HepG2 (cell line): ENCODE data around the gene FUT1. TPM values are rescaled to one million over a fixed set of nuclear protein-coding genes. Genes with fewer than 3 reads are reported as not detected.

Experiments
- CBX1 ChIP-seq: IDR thresholded peaks from one replicate; pipeline ENCODE4 v1.6.1; 2016; ENCODE audit warnings: antibody characterized with exemption, low read depth
- CCAR2 ChIP-seq: fragments of 200-400 bp; formaldehyde crosslinking; optimal IDR thresholded peaks from 2 replicates; pipeline ENCODE3; 2018; ENCODE audit warnings: low read depth, mild to moderate bottlenecking, low read length, moderate library complexity
- ETV5 ChIP-seq: IDR thresholded peaks from 2 replicates; pipeline ENCODE4 v1.6.1; 2018; ENCODE audit warnings: missing biosample characterization, missing genetic modification reagents, inconsistent platforms, borderline replicate concordance
- HDAC2 ChIP-seq: sonication (generic); formaldehyde crosslinking; IDR thresholded peaks from 2 replicates; pipeline ENCODE4 v1.4.0; 2020; ENCODE audit warnings: missing genetic modification reagents
- HNF4A ChIP-seq: sonication (generic); formaldehyde crosslinking; IDR thresholded peaks from 2 replicates; pipeline ENCODE4 v1.4.0; 2020; ENCODE audit warnings: missing genetic modification reagents
- NFIB ChIP-seq: sonication (generic); formaldehyde crosslinking; IDR thresholded peaks from 2 replicates; pipeline ENCODE4 v1.9.0; 2021; ENCODE audit warnings: missing genetic modification reagents, mild to moderate bottlenecking, borderline replicate concordance
- PAWR ChIP-seq: sonication (generic); formaldehyde crosslinking; IDR thresholded peaks from 2 replicates; pipeline ENCODE4 v1.4.0; 2020; ENCODE audit warnings: missing genetic modification reagents, mild to moderate bottlenecking, borderline replicate concordance
- SKIL ChIP-seq: sonication (generic); formaldehyde crosslinking; IDR thresholded peaks from 2 replicates; pipeline ENCODE4 v1.8.0; 2022; ENCODE audit warnings: missing genetic modification reagents, mild to moderate bottlenecking, moderate library complexity, borderline replicate concordance
- SOX13 ChIP-seq, 3 experiments: fragments of 450-650 bp in 1 of 3; sonication (generic) in 1 of 3; formaldehyde crosslinking in 1 of 3; IDR thresholded peaks in 2 of 3; conservative IDR thresholded peaks in 1 of 3; 2 replicates each; pipeline versions ENCODE4 v1.5.0 to v1.6.1; 2016 to 2020; ENCODE audit warnings: antibody characterized with exemption in 1 of 3, mild to moderate bottlenecking in 1 of 3, missing compliant biosample characterization in 1 of 3, missing genetic modification reagents in 1 of 3, moderate library complexity in 1 of 3
- ZGPAT ChIP-seq: IDR thresholded peaks from 2 replicates; pipeline ENCODE4 v1.6.1; 2016; ENCODE audit warnings: mild to moderate bottlenecking
- ZKSCAN8 ChIP-seq: IDR thresholded peaks from 2 replicates; pipeline ENCODE4 v1.6.1; 2016; ENCODE audit warnings: borderline replicate concordance, missing genetic modification reagents, missing compliant biosample characterization
- ZNF33B ChIP-seq: sonication (generic); formaldehyde crosslinking; IDR thresholded peaks from 2 replicates; pipeline ENCODE4 v1.5.1; 2020; ENCODE audit warnings: mild to moderate bottlenecking, missing genetic modification reagents
- ZNF343 ChIP-seq: sonication (generic); formaldehyde crosslinking; IDR thresholded peaks from 2 replicates; pipeline ENCODE4 v1.4.0; 2020; ENCODE audit warnings: mild to moderate bottlenecking, missing genetic modification reagents
- ZNF468 ChIP-seq: sonication (generic); formaldehyde crosslinking; IDR thresholded peaks from 2 replicates; pipeline ENCODE4 v1.8.0; 2022; ENCODE audit warnings: mild to moderate bottlenecking, moderate library complexity, missing genetic modification reagents
- ZNF512 ChIP-seq: sonication (generic); formaldehyde crosslinking; IDR thresholded peaks from 2 replicates; pipeline ENCODE4 v1.4.0; 2020; ENCODE audit warnings: mild to moderate bottlenecking, missing genetic modification reagents
- ZNF567 ChIP-seq: sonication (generic); formaldehyde crosslinking; IDR thresholded peaks from 2 replicates; pipeline ENCODE4 v1.8.1; 2023; ENCODE audit warnings: mild to moderate bottlenecking, missing genetic modification reagents, borderline replicate concordance
- ZNF678 ChIP-seq: sonication (generic); formaldehyde crosslinking; IDR thresholded peaks from 2 replicates; pipeline ENCODE4 v1.4.0; 2020; ENCODE audit warnings: mild to moderate bottlenecking, missing genetic modification reagents
- ZNF772 ChIP-seq: sonication (generic); formaldehyde crosslinking; IDR thresholded peaks from 2 replicates; pipeline ENCODE4 v1.5.0; 2020; ENCODE audit warnings: mild to moderate bottlenecking, missing genetic modification reagents
- polyA plus RNA-seq, 8 experiments: library from polyadenylated mRNA; depleted of rRNA in 3 of 8; stranded (reverse) in 7 of 8; unstranded in 1 of 8; fragments of >200 nt; fragmentation: Illumina TruSeq in 4 of 8; extraction: Trizol in 4 of 8; gene quantifications; 2 replicates each; pipeline versions ENCODE4 v1.2.1 to v1.2.3, GENCODE V29; 2011 to 2016; ENCODE audit warnings: low read depth in 4 of 8, missing spikeins in 1 of 8, mixed read lengths in 1 of 8; ENCODE audit not compliant: insufficient read depth in 1 of 8
- total RNA-seq, 5 experiments: library from RNA; depleted of rRNA; stranded (reverse); fragments of >200 nt; fragmentation: Illumina TruSeq; extraction: Trizol; gene quantifications; 2 replicates each; pipeline ENCODE4 v1.2.3, GENCODE V29; 2016; ENCODE audit warnings: low read depth in 1 of 5
- TF ChIP-seq, protein P1 (sequence below): sonication (generic); formaldehyde crosslinking; IDR thresholded peaks from 2 replicates; pipeline ENCODE4 v1.4.0; 2020; ENCODE audit warnings: mild to moderate bottlenecking, low read depth, missing genetic modification reagents
- TF ChIP-seq, protein P2 (sequence below): sonication (generic); formaldehyde crosslinking; IDR thresholded peaks from 2 replicates; pipeline ENCODE4 v1.4.0; 2020; ENCODE audit warnings: missing genetic modification reagents

FUT1 gene
- total and polyA plus RNA-seq, 2 of the 13 experiments (the other 11 are each of a cell fraction or from before 2014, with no cell fraction given): 0.07 to 1.1 TPM

- no peak for TF ChIP-seq CBX1
- TF ChIP-seq, protein P1, sequence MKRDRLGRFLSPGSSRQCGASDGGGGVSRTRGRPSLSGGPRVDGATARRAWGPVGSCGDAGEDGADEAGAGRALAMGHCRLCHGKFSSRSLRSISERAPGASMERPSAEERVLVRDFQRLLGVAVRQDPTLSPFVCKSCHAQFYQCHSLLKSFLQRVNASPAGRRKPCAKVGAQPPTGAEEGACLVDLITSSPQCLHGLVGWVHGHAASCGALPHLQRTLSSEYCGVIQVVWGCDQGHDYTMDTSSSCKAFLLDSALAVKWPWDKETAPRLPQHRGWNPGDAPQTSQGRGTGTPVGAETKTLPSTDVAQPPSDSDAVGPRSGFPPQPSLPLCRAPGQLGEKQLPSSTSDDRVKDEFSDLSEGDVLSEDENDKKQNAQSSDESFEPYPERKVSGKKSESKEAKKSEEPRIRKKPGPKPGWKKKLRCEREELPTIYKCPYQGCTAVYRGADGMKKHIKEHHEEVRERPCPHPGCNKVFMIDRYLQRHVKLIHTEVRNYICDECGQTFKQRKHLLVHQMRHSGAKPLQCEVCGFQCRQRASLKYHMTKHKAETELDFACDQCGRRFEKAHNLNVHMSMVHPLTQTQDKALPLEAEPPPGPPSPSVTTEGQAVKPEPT (CRISPR knock-in tag): peak; percentile 99
- no peak for TF ChIP-seq ZNF512 (CRISPR knock-in tag)
- no peak for TF ChIP-seq ZKSCAN8 (CRISPR knock-in tag)
- no peak for TF ChIP-seq ZNF468 (CRISPR knock-in tag)
- no peak for TF ChIP-seq SOX13 (IDR thresholded peaks at IDR 0.05)
- TF ChIP-seq SOX13 (CRISPR knock-in tag; conservative IDR thresholded peaks at IDR 0.05 in 1 of 2, IDR thresholded peaks at IDR 0.05 in 1 of 2): no peak; a peak in 1 of 4 replicates
- no peak for TF ChIP-seq ZNF343 (CRISPR knock-in tag)
- TF ChIP-seq CCAR2: no peak
- peak; percentile 39; the same call in 1 of the 2 replicates for TF ChIP-seq ZNF678 (CRISPR knock-in tag)
- TF ChIP-seq PAWR (CRISPR knock-in tag): no peak
- no peak; the same call in 1 of the 2 replicates for TF ChIP-seq ZNF33B (CRISPR knock-in tag)
- TF ChIP-seq ZNF772 (CRISPR knock-in tag): peak; percentile 40; the same call in 1 of the 2 replicates
- TF ChIP-seq ZNF567 (CRISPR knock-in tag): no peak
- TF ChIP-seq, protein P2, sequence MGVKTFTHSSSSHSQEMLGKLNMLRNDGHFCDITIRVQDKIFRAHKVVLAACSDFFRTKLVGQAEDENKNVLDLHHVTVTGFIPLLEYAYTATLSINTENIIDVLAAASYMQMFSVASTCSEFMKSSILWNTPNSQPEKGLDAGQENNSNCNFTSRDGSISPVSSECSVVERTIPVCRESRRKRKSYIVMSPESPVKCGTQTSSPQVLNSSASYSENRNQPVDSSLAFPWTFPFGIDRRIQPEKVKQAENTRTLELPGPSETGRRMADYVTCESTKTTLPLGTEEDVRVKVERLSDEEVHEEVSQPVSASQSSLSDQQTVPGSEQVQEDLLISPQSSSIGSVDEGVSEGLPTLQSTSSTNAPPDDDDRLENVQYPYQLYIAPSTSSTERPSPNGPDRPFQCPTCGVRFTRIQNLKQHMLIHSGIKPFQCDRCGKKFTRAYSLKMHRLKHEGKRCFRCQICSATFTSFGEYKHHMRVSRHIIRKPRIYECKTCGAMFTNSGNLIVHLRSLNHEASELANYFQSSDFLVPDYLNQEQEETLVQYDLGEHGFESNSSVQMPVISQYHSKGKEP: no peak
- TF ChIP-seq HDAC2 (CRISPR knock-in tag): no peak
- no peak for TF ChIP-seq ZGPAT (CRISPR knock-in tag)
- no peak for TF ChIP-seq ETV5 (CRISPR knock-in tag)
- TF ChIP-seq SKIL (CRISPR knock-in tag): no peak
- no peak for TF ChIP-seq NFIB (CRISPR knock-in tag)
- no peak for TF ChIP-seq HNF4A (CRISPR knock-in tag)
Observed at GRCh38 chr19:48738557-48739403, 13.7 kb downstream of the FUT1 start (continued).
